Fibroblast of skin of scalp (primary cell): ENCODE measurements around the gene SOX12.
A peak's percentile ranks its signal among the peaks of the same experiment; 100 is the strongest.

Source experiments
- DNase-seq: peaks from one replicate; pipeline ENCODE4 v3.0.0-alpha.2; 2013

The SOX12 gene

DNA sequence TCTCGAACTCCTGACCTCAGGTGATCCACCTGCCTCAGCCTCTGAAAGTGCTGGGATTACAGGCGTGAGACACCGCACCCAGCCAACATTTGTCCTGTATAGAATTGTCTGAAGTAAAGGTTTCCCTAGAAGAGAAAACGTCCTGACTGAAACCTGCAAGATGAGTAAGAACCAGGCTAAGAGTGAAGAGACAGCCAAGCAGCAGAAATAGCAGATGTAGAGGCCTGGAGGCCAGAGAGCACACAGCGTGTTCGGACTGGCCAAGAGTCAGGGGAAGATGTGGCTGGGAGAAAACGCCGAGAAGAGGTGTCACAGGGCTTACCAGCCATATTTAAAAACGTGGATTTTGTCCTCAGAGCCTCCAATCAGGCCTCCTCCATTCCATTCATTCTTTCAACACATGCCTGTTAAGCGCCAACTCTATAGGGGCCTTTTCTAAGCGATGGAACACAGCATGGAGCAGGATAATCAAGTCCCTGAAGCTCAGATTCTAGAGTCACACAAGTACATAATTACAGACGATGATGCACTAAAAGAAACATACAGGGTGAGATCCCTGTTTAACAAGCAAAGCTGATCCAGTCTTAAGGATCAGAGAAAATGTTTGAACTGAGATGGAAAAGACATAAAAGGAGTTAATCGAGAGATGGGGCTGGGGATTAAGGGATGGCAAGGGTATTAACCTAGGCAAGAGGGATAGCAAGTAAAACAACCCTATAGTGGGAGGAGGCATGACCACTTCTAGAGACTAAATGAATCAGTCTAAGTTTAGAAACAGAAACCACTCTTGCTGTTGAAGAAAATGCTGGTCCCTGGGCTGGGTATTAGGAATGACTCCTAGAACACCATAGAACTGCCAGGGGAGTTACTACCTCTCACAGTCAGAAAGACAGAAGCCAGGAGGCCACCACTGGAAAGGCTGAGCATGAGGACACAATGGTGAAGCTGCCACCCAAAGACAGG is 23.2 kb upstream of the SOX12 start:
- DNase-seq, result no peak

DNA sequence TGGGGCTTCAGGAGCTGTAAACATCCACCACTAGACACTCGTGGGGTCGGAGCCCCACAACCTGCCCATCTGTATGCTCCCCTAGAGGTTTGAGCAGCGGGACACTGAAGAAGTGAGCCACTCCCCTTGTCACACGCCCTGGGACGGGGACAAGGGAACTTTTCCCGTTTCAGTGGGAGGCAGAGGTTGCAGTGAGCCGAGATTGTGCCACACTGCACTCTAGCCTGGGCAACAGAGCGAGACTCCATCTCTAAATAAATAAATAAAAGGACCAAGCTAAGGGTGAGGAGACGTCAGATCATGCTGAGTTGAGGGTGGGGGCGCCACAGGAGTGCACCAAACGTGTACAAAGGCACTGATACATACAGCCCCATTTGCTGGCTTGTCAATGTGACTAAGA is 19.6 kb upstream of the SOX12 start:
- no peak for DNase-seq

DNA sequence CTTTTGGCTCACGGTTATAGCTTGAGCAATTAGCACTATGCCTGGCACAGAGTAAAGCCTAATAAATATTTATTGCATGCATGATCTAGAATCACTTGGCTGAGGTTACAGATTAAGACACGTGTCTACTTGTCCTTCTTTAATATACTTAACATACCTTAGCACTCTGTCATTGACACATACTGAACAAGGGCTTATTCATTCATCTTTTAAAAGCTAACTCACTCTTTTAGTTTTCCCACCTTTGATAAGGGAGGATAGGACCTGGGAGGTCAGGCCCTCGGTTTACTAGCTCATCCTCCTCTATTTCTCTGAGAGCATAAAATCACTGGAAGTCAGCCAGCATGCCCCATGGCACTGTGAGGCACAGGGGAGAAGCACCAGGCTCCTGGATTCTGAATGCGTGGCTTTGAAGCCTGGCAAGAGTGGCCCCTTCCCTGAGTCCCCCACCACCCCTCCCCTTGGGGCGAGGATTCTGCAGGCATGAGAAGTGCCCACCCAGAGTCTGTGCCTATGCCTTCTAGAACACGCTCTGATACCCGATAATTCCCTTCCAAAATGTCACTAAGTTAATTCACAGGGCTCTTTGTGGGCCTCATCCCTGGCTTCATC is 16.8 kb upstream of the SOX12 start:
- no peak for DNase-seq

DNA sequence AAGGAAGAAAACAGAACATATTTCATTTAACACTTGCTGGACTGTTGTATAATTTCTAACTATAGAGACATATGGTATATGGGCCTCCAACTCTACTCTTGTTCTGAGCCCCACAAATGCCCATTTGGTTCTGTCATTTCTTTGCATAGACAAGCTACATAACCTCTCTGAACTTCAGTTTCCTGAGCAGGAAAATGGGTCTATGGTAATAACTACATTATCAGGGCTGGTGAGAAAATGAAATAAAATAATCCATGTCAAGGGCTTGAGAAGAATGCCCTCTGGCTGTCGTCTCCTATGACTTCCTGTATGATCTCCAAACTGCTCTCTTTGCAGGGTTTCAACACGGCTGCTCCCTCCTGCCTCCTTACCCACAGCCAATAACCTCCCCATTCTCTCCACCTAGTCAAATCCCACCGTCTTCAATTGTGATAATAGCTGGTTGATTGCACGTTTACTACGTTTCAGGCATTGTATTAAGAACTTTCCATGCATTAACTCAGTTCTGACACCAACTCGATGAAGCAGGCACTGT is 16.0 kb upstream of the SOX12 start:
- peak; percentile 52 for DNase-seq

DNA sequence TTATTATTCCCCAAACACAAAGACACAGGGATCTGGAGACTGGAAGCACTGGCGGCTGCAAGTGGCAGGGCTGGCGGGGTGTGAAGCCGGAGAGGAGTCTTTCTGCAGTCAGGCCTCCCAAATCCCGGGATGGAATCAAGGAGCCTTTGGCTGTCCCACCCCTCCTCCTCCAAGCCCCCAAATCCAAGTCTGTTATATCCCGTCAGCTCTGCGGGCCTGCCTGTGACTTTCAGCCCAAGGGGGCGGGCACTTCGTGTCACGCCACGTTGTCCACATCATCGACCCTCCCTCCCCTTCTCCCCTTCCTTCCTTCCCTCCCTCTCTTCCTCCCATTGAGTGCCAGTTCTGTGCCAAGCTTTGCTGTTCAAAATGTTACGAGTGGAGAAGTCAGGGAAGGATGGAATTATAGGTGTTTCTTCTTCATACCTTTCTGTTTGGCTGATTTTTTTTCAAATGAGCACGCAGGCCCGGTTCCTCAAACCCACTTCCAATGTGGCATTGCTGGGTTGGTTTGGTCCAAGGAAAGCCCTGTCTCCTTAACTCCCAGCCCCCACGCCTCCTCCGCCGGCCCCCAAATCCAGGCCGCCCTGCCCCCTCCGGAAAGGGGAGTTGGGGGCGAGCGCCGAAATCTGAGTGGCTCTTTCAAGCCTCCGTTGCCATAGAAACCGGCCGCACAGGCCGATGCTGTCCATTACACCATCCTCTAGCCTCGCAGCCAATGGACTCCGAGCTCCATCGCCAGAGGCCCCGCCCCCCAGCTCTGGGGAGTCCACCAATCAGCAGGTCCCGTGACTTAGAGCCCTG is 15.3 kb upstream of the SOX12 start:
- DNase-seq, result peak; percentile 100

DNA sequence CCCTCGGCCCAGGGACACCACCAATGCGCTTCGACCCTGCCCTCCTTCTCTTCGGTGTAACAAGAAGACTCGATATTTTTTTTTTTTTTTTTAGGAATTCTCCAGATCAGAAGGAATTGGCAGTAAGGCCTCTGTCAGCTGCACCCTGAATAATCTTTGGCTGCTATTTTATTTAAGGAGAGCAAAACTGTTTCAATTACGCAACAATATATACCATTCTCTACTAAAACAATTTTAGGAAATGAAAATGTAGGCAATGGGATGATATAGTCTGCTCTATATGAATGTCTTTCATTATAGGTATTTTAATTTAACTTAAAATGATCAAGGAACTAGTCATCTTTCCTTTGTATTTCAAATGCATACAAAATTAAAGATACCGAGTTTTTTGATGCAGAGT is 14.7 kb upstream of the SOX12 start:
- no peak for DNase-seq

DNA sequence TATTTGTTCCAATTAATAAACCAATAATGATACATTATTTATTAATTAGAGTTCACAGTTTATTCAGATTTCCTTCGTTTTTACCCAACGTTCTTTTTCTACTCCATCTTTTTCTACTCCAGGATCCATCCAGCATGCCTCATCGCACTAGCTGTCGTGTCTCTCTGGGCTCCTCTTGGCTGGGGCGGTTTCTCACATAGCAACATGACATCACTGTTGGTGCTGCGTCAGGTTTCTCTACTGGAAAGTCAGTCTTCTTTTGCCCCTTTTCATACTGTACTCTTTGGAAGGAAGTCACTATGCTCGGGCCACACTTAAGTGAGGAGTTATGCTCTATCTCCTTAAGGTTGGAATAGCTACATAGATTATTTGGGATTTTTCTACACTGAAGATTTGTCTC is 13.7 kb upstream of the SOX12 start:
- no peak for DNase-seq

DNA sequence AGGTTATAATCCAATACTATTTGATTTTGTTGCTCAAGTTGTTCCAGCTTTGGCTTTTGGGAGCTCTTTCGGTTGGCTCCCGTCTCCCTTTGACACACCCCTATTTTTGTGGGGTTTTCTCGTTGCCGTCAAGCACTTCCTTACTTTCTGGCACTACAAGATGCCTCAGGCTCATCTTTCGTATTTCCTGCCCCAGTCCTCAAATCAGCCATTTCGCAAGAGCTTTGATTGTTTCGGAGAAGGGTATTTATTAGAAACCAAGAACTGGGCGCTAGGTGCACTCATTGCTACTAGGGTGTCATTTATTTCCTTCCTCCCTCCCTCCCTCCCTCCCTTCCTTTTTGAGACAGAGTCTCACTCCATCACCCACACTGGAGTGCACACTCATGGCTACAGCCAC is 13.3 kb upstream of the SOX12 start:
- no peak for DNase-seq

DNA sequence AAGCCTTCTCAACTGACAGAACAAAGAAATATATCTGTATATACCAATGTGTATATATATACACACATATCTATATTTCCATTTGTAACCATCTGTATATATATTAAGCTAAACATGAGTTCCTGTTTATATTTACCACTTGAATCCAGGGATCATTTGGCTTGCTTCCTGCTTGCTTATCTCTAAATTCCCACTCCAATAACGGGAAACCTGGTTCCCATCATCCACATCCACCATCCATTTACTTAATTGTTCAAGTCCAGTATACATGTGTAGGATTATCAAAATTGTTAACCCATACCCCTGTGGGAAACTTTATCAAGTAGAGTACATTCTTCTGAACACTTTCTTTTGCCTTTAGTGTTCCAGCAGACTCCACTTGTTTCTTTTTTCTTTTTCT is 12.5 kb upstream of the SOX12 start:
- no peak for DNase-seq

DNA sequence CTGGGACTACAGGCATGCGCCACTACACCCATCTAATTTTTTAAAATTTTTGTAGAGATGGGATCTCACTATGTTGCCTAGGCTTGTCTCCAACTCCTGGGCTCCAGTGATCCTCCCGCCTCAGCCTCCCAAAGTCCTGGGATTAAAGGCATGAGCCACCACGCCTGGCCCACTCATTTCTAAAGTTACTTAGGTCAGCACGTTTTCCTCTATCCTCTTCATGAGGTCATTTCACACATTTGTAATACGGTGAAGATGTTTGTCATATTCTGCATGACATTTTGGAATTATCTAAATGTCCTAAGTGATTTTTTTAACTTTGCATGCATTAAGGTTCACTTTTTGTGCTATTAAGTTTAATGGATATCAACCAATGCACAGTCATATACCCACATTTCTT is 11.9 kb upstream of the SOX12 start:
- no peak for DNase-seq

DNA sequence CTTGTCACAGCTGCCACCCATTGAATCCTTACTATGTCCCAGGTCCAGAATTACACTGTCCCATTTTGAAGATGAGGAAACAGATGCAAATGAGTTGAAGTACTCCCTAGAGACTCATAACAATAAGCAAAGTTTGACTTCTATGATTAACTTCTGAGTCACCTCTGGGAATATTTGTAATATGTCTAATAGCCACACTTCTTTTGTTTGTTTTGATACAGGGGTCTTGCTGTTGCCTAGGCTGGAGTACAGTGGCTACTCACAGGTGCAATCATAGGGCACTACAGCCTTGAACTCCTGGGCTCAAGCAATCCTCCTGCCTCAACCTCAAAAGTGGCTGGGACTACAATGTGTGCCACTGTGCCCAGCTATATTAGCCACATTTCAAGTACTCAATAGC is 11.4 kb upstream of the SOX12 start:
- peak; percentile 33 for DNase-seq

DNA sequence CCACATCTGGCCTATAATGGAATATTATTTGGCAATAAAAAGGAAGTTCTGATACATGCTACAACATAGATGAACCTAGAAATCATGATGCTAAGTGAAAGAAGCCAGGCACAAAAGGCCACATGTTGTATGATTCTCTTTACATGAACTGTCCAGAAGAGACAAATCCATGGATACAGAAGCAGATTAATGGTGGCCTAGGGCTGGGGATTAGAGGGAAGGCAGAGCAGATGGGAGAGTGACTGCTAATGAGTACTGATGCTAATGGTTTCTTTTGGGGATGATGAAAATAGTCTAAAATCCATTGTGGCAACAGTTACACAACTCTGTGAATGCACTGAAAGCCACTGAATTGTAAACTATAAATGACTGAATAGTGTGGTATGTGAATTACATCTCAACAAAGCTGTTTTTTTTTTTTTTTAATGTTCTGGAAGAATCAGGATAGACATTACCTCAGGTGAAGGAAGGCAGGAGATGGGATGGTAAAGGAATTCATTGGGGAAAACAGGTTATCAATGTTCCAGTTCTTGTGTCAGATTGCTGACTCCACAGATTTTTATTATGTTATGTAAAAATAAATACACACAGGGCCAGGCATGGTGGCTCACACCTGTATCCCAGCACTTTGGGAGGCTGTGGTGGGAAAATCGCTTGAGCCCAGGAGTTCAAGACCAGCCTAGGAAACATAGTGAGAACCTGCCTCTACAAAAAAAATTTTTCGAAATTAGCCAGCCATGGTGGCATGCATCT is 8.9 kb upstream of the SOX12 start:
- peak; percentile 44 for DNase-seq

DNA sequence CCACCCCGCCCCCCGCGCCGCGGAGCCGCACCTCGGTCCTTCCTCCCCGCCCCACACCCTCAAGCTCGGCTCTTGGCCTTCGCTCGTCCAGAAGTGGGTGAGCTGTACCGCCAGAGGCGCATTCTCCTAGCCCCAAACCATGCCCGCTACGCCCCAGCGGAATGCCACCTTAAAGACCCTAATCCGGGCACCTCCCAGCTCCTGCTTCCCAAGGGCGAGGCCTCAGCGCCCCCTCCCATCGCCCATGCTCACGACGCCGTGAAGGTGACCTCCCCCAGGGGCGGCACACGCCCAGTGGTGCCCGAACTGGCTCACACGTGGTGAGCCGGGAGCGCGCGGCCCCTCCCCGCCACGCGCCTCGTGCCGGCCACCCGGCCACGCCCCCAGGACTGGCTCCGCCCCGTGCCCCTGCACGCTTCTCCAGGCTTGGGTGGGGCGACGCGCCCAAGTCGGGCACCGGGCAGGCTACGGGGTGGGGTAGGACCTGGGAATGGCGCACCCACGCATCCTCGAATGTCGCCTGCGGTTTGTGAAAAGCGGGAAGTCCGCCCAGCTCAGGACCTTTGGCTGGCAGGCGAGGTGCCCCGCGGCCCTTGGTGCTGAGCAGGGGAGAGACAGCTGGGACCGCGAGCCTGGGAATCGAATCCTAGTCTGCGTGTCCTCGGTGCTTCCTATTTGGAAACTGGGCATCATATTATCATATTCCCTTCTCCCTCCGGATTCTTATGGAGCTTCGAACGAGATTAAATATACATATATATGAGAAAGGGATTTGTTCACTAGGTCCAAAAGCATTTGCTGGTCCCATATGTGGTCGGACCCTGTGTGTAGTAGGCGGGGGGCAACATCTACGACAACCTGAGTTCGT is 941 bp upstream of the SOX12 start:
- peak; percentile 86 for DNase-seq

DNA sequence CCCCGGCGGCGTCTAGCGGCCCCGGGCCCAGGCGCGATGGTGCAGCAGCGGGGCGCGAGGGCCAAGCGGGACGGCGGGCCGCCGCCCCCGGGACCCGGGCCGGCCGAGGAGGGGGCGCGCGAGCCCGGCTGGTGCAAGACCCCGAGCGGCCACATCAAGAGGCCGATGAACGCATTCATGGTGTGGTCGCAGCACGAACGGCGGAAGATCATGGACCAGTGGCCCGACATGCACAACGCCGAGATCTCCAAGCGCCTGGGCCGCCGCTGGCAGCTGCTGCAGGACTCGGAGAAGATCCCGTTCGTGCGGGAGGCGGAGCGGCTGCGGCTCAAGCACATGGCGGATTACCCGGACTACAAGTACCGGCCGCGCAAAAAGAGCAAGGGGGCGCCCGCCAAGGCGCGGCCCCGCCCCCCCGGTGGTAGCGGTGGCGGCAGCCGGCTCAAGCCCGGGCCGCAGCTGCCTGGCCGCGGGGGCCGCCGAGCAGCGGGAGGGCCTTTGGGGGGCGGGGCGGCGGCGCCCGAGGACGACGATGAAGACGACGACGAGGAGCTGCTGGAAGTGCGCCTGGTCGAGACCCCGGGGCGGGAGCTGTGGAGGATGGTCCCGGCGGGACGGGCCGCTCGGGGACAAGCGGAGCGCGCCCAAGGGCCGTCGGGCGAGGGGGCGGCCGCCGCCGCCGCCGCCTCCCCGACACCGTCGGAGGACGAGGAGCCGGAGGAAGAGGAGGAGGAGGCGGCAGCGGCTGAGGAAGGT is 715 bp downstream of the SOX12 start:
- peak; percentile 68 for DNase-seq

DNA sequence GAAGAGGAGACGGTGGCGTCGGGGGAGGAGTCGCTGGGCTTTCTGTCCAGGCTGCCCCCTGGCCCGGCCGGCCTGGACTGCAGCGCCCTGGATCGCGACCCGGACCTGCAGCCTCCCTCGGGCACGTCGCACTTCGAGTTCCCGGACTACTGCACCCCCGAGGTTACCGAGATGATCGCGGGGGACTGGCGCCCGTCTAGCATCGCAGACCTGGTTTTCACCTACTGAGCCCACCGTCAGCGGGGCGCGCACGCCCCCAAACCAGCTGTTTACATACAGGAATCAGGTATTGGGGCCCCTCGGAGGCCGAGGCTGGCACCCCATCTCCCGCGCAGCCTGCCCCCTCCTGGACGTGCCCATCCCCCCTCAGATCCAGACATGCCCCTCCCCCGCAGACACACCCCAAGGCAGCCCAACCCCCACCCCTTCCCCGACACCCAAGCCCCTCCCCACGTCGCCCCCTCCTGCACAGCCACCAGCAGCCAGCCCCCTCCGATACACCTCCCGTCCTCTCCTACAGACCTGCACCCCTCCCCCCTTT is 1.4 kb downstream of the SOX12 start:
- peak; percentile 22 for DNase-seq

DNA sequence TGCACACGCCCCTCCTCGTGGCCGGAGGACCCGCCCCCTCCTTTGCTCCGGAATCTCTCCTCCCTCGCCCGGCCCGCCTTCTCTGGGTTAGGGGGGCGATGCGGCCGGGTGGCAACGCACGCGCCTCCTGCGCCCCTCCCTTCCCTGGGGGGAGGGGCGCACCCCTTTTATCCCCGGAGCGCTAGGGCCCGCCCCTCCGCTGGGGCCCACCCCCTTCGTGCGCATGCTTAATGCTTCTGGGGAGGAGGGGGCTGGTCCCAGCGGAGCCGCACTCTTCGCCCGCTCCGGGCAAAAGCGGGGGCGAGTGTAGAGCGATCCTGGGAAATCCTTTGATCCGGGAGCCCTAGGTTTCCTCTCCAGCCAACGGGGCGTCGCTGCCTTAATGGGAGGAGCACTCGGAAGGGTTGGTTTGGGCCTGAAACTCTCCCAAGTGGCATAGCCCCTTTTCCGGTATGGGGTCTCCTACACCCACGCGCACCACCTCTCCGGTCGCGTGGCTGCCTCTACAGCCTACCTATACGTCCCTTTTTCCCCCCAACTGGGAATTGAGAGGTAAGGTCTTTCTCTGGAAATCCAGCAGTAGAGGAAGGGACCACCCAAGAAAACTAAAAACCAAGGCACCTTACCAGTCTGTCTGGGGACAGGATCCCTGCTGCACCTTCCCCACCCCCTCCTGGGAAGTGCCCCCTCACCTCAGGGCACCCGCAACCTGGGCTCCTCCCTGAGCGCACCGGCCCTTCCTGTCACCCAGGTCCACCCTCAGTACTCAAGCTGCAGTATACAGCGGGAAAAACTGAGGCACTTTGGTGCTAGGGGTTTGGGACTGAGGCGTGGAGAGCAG is 2.1 kb downstream of the SOX12 start:
- peak; percentile 96 for DNase-seq

DNA sequence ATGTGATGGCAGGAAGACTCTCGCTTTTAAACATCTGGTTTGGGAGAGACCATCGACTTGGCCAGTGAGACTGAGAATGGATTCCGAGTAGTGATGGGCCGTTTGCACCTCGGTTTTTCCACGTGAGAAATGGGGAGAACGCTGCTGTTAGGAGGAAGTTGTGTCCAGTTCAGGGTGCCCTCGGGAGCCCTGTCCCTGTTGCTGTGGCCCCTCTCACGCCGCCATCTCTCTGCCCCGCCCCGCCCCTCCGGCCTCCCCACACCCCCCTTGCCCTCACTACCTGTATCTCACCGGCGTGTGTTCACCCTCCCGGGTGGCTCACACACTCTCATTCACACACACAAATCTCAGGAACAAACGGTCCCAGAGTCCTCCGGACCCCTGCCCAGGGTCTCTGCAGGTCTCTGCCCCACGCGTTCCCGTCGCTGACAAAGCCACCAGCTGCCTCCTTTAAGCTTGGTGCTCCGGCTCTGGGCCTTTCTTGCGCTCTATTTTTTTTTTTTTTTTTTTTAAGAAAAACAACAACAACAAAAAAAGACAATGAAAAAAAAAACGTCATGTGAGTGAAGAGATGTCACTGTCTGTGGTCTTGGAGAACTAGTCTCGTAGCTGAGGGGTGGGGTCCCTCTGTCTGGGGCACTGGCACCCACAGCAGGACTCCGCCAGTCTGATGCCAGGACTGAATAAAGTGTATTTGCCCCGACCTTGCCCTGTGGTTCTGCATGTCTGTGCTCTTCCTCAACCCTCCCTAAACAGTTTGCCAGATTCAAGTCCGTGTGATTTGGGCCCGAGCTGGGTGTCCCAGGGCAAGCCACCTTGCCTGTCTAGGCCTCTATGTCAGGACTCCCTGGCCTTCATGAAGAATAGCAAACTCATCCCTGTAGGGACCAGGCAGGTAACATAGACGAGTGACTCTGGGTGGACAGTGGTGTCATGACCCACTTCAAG is 2.9 kb downstream of the SOX12 start:
- DNase-seq, result peak; percentile 10
